ENCODE results near the gene L1CAM. TPM values are rescaled to one million over a fixed set of nuclear protein-coding genes. Genes with fewer than 3 reads are reported as not detected.

L1CAM gene
- total RNA-seq, 1 experiment from 2014 or later, result 12.7 TPM

- no peak for TF ChIP-seq CTCF (IDR thresholded peaks at IDR 0.05; ENCODE audit: insufficient read depth in 1 of 2, low read depth in 1 of 2, low read length in 1 of 2, severe bottlenecking in 1 of 2, unreplicated experiment in 1 of 2)
- intact Hi-C loops (cut with micrococcal nuclease; ENCODE audit: unreplicated experiment), result no loop called here
- Histone ChIP-seq H3K4me3 (ENCODE audit: low read depth, low read length) (no peak overlapping the region), H3K9me3 (no peaks in the 10 kb centered on the region), H3K4me1 (no peaks in the 10 kb centered on the region), H3K36me3 (ENCODE audit: control insufficient read depth, insufficient read depth, low read length) (no peaks in the 10 kb centered on the region), H3K27me3 (replicated peaks; ENCODE audit: control insufficient read depth, insufficient read depth, low read length) (no peaks in the 10 kb centered on the region)
- POLR2A ChIA-PET, result no interaction called here
- BruUV-seq (replicated peaks), result no TSS peak
- CTCF ChIA-PET, result no interaction called here
- H3K27ac Mint-ChIP-seq (ENCODE audit: unreplicated experiment), result no peak overlapping the region
- H3K4me3 Mint-ChIP-seq (ENCODE audit: unreplicated experiment), result no peak overlapping the region
- no peaks in the 10 kb centered on the region for H3K9me3 Mint-ChIP-seq (ENCODE audit: unreplicated experiment)
- DNase-seq, result no peak
- peaks cover 4% of the 10 kb centered on the region for H3K27me3 Mint-ChIP-seq (ENCODE audit: insufficient read depth, unreplicated experiment)
- H3K36me3 Mint-ChIP-seq (ENCODE audit: insufficient read depth, unreplicated experiment), result no peaks in the 10 kb centered on the region
- no peaks in the 10 kb centered on the region for H3K4me1 Mint-ChIP-seq (ENCODE audit: low read depth, unreplicated experiment)
Observed at GRCh38 chrX:153871946-153872878, 13.8 kb downstream of the L1CAM start.

GRCh38 chrX:153871451-153871850 is 14.5 kb downstream of the L1CAM start:
- POLR2A ChIA-PET, result no interaction called here
- Mint-ChIP-seq H3K9me3 (ENCODE audit: unreplicated experiment) (no peaks in the 10 kb centered on the region), H3K27me3 (ENCODE audit: insufficient read depth, unreplicated experiment) (peaks cover 4% of the 10 kb centered on the region), H3K4me1 (ENCODE audit: low read depth, unreplicated experiment) (no peaks in the 10 kb centered on the region), H3K36me3 (ENCODE audit: insufficient read depth, unreplicated experiment) (no peaks in the 10 kb centered on the region), H3K4me3 (ENCODE audit: unreplicated experiment) (no peak overlapping the region), H3K27ac (ENCODE audit: unreplicated experiment) (no peak overlapping the region)
- no TSS peak for BruUV-seq (replicated peaks)
- CTCF ChIA-PET, result no interaction called here
- no peaks in the 10 kb centered on the region for H3K36me3 ChIP-seq (ENCODE audit: control insufficient read depth, insufficient read depth, low read length)
- no peak for TF ChIP-seq CTCF (IDR thresholded peaks at IDR 0.05; ENCODE audit: insufficient read depth in 1 of 2, low read depth in 1 of 2, low read length in 1 of 2, severe bottlenecking in 1 of 2, unreplicated experiment in 1 of 2)
- intact Hi-C loops (cut with micrococcal nuclease; ENCODE audit: unreplicated experiment), result no loop called here
- no peaks in the 10 kb centered on the region for H3K4me1 ChIP-seq
- H3K4me3 ChIP-seq (ENCODE audit: low read depth, low read length), result no peak overlapping the region
- H3K27me3 ChIP-seq (replicated peaks; ENCODE audit: control insufficient read depth, insufficient read depth, low read length), result no peaks in the 10 kb centered on the region
- no peak for DNase-seq
- no peaks in the 10 kb centered on the region for H3K9me3 ChIP-seq

GRCh38 chrX:153870791-153871360 is 15.1 kb downstream of the L1CAM start:
- H3K4me3 Mint-ChIP-seq (ENCODE audit: unreplicated experiment), result no peak overlapping the region
- Histone ChIP-seq H3K4me3 (ENCODE audit: low read depth, low read length) (no peak overlapping the region), H3K27me3 (replicated peaks; ENCODE audit: control insufficient read depth, insufficient read depth, low read length) (no peaks in the 10 kb centered on the region), H3K9me3 (no peaks in the 10 kb centered on the region), H3K36me3 (ENCODE audit: control insufficient read depth, insufficient read depth, low read length) (no peaks in the 10 kb centered on the region), H3K4me1 (no peaks in the 10 kb centered on the region)
- BruUV-seq (replicated peaks), result no TSS peak
- POLR2A ChIA-PET, result no interaction called here
- no peaks in the 10 kb centered on the region for H3K36me3 Mint-ChIP-seq (ENCODE audit: insufficient read depth, unreplicated experiment)
- intact Hi-C loops (cut with micrococcal nuclease; ENCODE audit: unreplicated experiment), result no loop called here
- no peaks in the 10 kb centered on the region for H3K9me3 Mint-ChIP-seq (ENCODE audit: unreplicated experiment)
- H3K27ac Mint-ChIP-seq (ENCODE audit: unreplicated experiment), result no peak overlapping the region
- no peaks in the 10 kb centered on the region for H3K4me1 Mint-ChIP-seq (ENCODE audit: low read depth, unreplicated experiment)
- no peak for DNase-seq
- peaks cover 4% of the 10 kb centered on the region for H3K27me3 Mint-ChIP-seq (ENCODE audit: insufficient read depth, unreplicated experiment)
- CTCF ChIA-PET, result no interaction called here
- TF ChIP-seq CTCF (IDR thresholded peaks at IDR 0.05; ENCODE audit: insufficient read depth in 1 of 2, low read depth in 1 of 2, low read length in 1 of 2, severe bottlenecking in 1 of 2, unreplicated experiment in 1 of 2), result no peak
